ENCODE data around the gene COL4A1. TPM values are rescaled to one million over a fixed set of nuclear protein-coding genes. Genes with fewer than 3 reads are reported as not detected.

Gene COL4A1
- total RNA-seq, 2 experiments from 2014 or later: not detected

- Mint-ChIP-seq H3K9me3 (no peaks in the 10 kb centered on the region), H3K27ac (no peak overlapping the region), H3K36me3 (no peaks in the 10 kb centered on the region), H3K27me3 (peaks cover 10% of the 10 kb centered on the region), H3K4me1 (no peaks in the 10 kb centered on the region), H3K4me3 (no peak overlapping the region)
- POLR2A ChIA-PET: no interaction called here
- ATAC-seq (ENCODE audit: low read depth): no peak
- no peak for DNase-seq
Measured at GRCh38 chr13:110233181-110233950, 73.6 kb downstream of the COL4A1 start.

GRCh38 chr13:110232756-110233155 is 74.2 kb downstream of the COL4A1 start:
- DNase-seq (no peak), ATAC-seq (ENCODE audit: low read depth) (no peak)
- Mint-ChIP-seq H3K9me3 (no peaks in the 10 kb centered on the region), H3K27ac (no peak overlapping the region), H3K4me1 (no peaks in the 10 kb centered on the region), H3K27me3 (peaks cover 8% of the 10 kb centered on the region), H3K36me3 (no peaks in the 10 kb centered on the region), H3K4me3 (no peak overlapping the region)
- POLR2A ChIA-PET: no interaction called here

- DNase-seq (no peak), ATAC-seq (ENCODE audit: low read depth) (no peak)
- Mint-ChIP-seq H3K27me3 (peaks cover 12% of the 10 kb centered on the region), H3K4me3 (no peak overlapping the region), H3K9me3 (no peaks in the 10 kb centered on the region), H3K4me1 (no peaks in the 10 kb centered on the region), H3K27ac (no peak overlapping the region), H3K36me3 (no peaks in the 10 kb centered on the region)
- POLR2A ChIA-PET: no interaction called here
Measured at GRCh38 chr13:110232142-110232541, 74.8 kb downstream of the COL4A1 start.

- no peak for ATAC-seq (ENCODE audit: low read depth)
- Mint-ChIP-seq H3K9me3 (no peaks in the 10 kb centered on the region), H3K4me3 (no peak overlapping the region), H3K27ac (no peak overlapping the region), H3K27me3 (peaks cover 13% of the 10 kb centered on the region), H3K36me3 (no peaks in the 10 kb centered on the region), H3K4me1 (no peaks in the 10 kb centered on the region)
- POLR2A ChIA-PET: no interaction called here
- no peak for DNase-seq
Measured at GRCh38 chr13:110231348-110232047, 75.5 kb downstream of the COL4A1 start.

DNA sequence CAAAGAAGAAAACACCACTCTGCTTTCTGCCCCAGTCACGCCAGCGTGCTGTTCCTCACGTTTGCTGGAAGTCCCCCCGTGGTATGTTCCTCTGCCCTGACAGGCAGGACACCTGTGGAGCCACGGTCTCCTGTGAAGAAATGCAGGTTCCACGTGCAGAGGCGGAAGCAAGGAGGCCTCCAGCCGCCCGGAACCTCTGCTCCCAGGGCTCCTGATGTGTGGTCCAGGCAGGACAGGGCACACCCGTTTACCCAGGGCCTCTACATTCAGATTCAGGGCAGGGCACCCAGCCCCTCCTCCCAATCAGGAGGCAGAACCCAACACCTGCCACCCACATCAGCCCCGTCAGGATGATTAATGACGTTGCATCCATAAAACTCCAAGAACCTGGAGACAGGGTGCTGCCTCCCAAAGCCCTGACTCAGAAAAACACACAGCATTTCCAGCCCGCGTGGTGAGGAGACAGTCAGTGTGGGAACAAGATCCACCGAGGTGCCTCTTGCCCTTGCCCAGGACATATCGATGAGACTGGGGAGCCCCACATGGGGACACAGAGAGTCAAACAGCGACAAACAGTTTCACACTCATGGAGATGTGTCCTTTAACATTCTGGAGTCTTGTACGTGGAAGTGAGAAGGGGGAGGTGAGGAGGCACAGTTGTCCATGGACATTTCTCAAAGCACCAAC is 76.2 kb downstream of the COL4A1 start:
- ATAC-seq (ENCODE audit: low read depth): no peak

GRCh38 chr13:110229905-110230563 is 76.9 kb downstream of the COL4A1 start:
- H3K9me3 Mint-ChIP-seq: no peaks in the 10 kb centered on the region
- no peak for ATAC-seq (ENCODE audit: low read depth)
- H3K27ac Mint-ChIP-seq: no peak overlapping the region
- H3K36me3 Mint-ChIP-seq: no peaks in the 10 kb centered on the region
- H3K4me3 Mint-ChIP-seq: no peak overlapping the region
- no peak for DNase-seq
- H3K27me3 Mint-ChIP-seq: peaks cover 15% of the 10 kb centered on the region
- no peaks in the 10 kb centered on the region for H3K4me1 Mint-ChIP-seq
- POLR2A ChIA-PET: no interaction called here

More for the DNA sequence above, 76.2 kb downstream of the COL4A1 start:
- Mint-ChIP-seq H3K36me3 (no peaks in the 10 kb centered on the region), H3K4me1 (no peaks in the 10 kb centered on the region), H3K27me3 (peaks cover 15% of the 10 kb centered on the region), H3K4me3 (no peak overlapping the region), H3K9me3 (no peaks in the 10 kb centered on the region), H3K27ac (no peak overlapping the region)
- no peak for DNase-seq
- POLR2A ChIA-PET: no interaction called here

- Mint-ChIP-seq H3K27me3 (peaks cover 13% of the 10 kb centered on the region), H3K4me1 (no peaks in the 10 kb centered on the region), H3K27ac (no peak overlapping the region), H3K36me3 (no peaks in the 10 kb centered on the region), H3K9me3 (no peaks in the 10 kb centered on the region), H3K4me3 (no peak overlapping the region)
- DNase-seq (no peak), ATAC-seq (ENCODE audit: low read depth) (no peak)
- POLR2A ChIA-PET: no interaction called here
Measured at GRCh38 chr13:110228936-110229904, 77.7 kb downstream of the COL4A1 start.

DNA sequence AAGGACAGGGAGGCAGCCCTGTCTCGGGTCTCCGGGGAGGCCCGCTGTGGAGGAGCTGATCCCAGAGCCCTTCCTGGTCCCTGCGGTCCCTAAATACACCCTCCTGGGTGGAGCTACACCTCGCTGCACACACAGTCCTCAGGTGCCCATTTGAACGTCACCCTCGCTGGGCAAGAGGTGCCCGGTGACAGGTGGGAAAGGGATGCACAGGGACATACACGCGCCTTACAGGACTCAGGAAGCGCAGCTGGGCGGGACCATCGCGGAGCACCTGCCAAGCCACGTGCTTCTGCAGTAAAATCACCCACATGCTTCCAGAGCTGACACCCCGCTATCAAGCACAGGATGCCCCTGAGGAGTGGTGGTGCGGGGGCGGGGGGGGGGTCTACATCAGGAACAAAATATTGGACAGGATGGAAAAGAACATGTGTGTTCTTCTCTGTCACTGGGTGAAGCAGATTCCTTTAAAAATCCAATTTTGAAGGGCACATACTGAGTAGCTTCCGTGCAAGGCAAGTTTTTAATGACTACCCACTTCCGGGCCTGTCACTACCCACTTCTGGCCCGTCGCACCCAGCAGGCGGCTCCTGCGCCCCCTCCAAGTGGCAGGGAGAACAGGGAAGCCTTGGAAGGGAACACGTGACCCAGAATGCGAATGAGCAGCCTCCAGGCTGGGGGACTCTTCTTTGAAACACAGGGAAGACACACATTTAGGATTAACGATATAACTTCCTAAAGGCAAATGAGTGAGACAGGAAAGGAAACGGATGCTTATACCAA is 78.9 kb downstream of the COL4A1 start:
- H3K4me3 Mint-ChIP-seq: no peak overlapping the region
- no peaks in the 10 kb centered on the region for H3K9me3 Mint-ChIP-seq
- H3K27ac Mint-ChIP-seq: no peak overlapping the region
- DNase-seq (no peak), ATAC-seq (ENCODE audit: low read depth) (no peak)
- no peaks in the 10 kb centered on the region for H3K36me3 Mint-ChIP-seq
- peaks cover 11% of the 10 kb centered on the region for H3K27me3 Mint-ChIP-seq
- POLR2A ChIA-PET: no interaction called here
- no peaks in the 10 kb centered on the region for H3K4me1 Mint-ChIP-seq

- Mint-ChIP-seq H3K36me3 (no peaks in the 10 kb centered on the region), H3K4me3 (no peak overlapping the region), H3K4me1 (no peaks in the 10 kb centered on the region), H3K9me3 (no peaks in the 10 kb centered on the region), H3K27ac (no peak overlapping the region), H3K27me3 (peaks cover 11% of the 10 kb centered on the region)
- POLR2A ChIA-PET: no interaction called here
- ATAC-seq (ENCODE audit: low read depth) (no peak), DNase-seq (no peak)
Measured at GRCh38 chr13:110227416-110227815, 79.5 kb downstream of the COL4A1 start.

DNA sequence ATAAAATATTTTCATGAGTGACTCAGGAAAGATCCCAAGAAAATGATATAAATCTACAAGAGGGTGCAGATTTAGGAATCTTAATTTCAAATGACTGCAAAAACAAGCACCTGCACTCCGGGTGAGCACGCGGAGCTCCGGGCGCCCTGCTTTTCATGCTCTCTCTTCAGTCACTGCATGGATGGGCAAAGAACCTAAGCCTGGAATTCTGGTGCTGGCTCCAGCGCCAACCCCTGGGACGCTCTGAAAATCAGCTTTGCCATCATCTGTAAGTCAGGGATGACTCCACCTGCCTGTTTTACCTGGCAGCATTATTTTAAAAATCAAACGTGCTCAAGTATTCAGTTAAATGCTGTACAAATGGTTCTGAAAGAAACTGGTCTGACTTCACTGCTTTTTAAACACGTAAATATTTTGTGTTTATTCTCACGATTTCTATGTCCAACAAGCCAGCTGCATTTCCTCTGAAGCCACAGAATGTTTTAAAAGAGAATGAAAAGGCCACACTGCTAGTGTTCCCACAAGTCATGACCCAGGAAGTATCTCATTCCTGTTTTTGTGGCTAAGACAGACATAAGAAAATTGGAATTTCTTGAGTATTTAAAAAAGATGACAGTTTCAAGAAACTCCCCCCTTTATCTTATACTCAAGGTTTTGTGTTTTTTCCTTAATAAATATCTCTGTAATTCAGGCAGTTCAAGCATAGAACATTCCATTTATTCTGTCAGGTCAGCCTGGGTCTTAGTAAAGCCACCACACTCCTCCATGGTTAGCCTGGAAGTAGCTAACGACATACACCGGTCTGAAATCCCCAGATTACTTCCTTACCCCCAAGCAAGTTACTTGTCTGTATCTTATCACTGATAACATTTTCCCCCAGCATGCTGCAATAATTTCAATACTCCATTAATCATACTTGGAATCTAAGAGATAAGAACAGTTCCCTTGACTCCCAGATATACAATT is 81.1 kb downstream of the COL4A1 start:
- Mint-ChIP-seq H3K4me1 (no peaks in the 10 kb centered on the region), H3K27me3 (peaks cover 18% of the 10 kb centered on the region), H3K4me3 (no peak overlapping the region), H3K36me3 (no peaks in the 10 kb centered on the region), H3K27ac (no peak overlapping the region), H3K9me3 (no peaks in the 10 kb centered on the region)
- no peak for ATAC-seq (ENCODE audit: low read depth)
- POLR2A ChIA-PET: no interaction called here
- no peak for DNase-seq

DNA sequence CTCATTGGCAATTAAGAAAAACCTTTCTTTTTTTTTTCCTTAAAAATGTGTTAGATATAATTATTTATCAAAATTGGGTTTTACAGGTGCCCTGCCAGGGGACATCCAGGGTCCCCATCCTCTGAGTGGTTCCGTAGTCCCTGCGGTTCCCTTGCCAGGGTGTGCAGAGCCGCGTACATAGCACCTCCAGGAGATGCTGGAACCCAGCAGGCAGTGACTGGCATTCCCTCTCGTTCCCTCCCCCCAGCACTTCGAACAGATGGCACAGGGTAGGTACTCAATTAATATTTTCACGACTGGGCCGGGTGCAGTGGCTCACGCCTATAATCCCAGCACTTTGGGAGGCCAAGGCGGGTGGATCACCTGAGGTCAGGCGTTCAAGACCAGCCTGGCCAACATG is 82.0 kb downstream of the COL4A1 start:
- Mint-ChIP-seq H3K4me1 (no peaks in the 10 kb centered on the region), H3K27me3 (peaks cover 21% of the 10 kb centered on the region), H3K4me3 (no peak overlapping the region), H3K36me3 (no peaks in the 10 kb centered on the region), H3K9me3 (no peaks in the 10 kb centered on the region), H3K27ac (no peak overlapping the region)
- DNase-seq: no peak
- ATAC-seq (ENCODE audit: low read depth): no peak
- POLR2A ChIA-PET: no interaction called here
